Esophagus (tissue), 2 donors: Measurements from ENCODE around the gene SLC27A5. TPM values are rescaled to one million over a fixed set of nuclear protein-coding genes. Genes with fewer than 3 reads are reported as not detected.

Source experiments
- H3K27ac ChIP-seq, 2 donors: one replicate each; pipeline ENCODE4 v1.5.1; 2013; ENCODE audit warnings: low read depth in 2 of 2, mild to moderate bottlenecking in 2 of 2, inconsistent platforms in 1 of 2, low read length in 1 of 2, moderate library complexity in 1 of 2
- H3K27me3 ChIP-seq, 2 donors: one replicate each; pipeline ENCODE4 v1.6.1; 2013; ENCODE audit warnings: low read length in 2 of 2, control low read depth in 1 of 2, mild to moderate bottlenecking in 1 of 2; ENCODE audit not compliant: insufficient read depth in 2 of 2, control insufficient read depth in 1 of 2
- H3K36me3 ChIP-seq, 2 donors: one replicate each; pipeline ENCODE4 v1.6.1; 2013; ENCODE audit warnings: low read length in 1 of 2; ENCODE audit not compliant: control insufficient read depth in 2 of 2, insufficient read depth in 2 of 2
- H3K4me1 ChIP-seq, 2 donors: one replicate each; pipeline ENCODE4 v1.6.1; 2013; ENCODE audit warnings: low read length in 1 of 2; ENCODE audit not compliant: control insufficient read depth in 2 of 2, insufficient read depth in 2 of 2
- H3K4me3 ChIP-seq, 2 donors: one replicate each; pipeline ENCODE4 v1.5.1; 2013; ENCODE audit warnings: low read length in 2 of 2, mild to moderate bottlenecking in 2 of 2, low read depth in 1 of 2, moderate library complexity in 1 of 2
- H3K9me3 ChIP-seq, 2 donors: one replicate each; pipeline ENCODE4 v1.6.1; 2013; ENCODE audit warnings: mild to moderate bottlenecking in 2 of 2, low read depth in 1 of 2, low read length in 1 of 2, moderate library complexity in 1 of 2; ENCODE audit not compliant: control insufficient read depth in 2 of 2, insufficient read depth in 1 of 2
- WGBS, 2 donors: extraction: QIAGEN DNeasy Blood & Tissue Kit; methylation state at CpG; one replicate each; pipeline ENCODE4 v1.1.7; 2013; 5-methylcytosine and 5-hydroxymethylcytosine counted together
- polyA plus RNA-seq, 2 donors: library from polyadenylated mRNA; stranded (reverse); fragments of 200-250 nt; gene quantifications; one replicate each; pipeline ENCODE4 v1.2.3, GENCODE V29; 2013
- donor health status: healthy with polysubstance abuse.
- donor health status: Bipolar disorder and iron deficiency.

The SLC27A5 gene
- polyA plus RNA-seq, 2 donors, result 7.0 to 7.2 TPM

- 55 to 61% methylated on average over 10 of the region's 10 CpGs for WGBS, 2 donors
- Histone ChIP-seq H3K4me3 (peak overlapping the region in 1 of 2 donors; percentile 80), H3K4me1 (peaks cover 2 to 35% of the 10 kb centered on the region in 2 donors), H3K27ac (peak overlapping the region in 1 of 2 donors; percentile 100), H3K36me3 (peaks cover 8 to 26% of the 10 kb centered on the region in 2 donors), H3K9me3 (no peaks in the 10 kb centered on the region), H3K27me3 (no peaks in the 10 kb centered on the region)
Measured at GRCh38 chr19:58556622-58557220, 44.9 kb upstream of the SLC27A5 start.

GRCh38 chr19:58555920-58556621 lies 44.3 kb upstream of the SLC27A5 start:
- peak overlapping the region; percentile 93 to 100 for H3K27ac ChIP-seq
- no peaks in the 10 kb centered on the region for H3K27me3 ChIP-seq
- H3K4me3 ChIP-seq, result no peak overlapping the region
- 77 to 80% methylated on average over 16 of the region's 16 CpGs for WGBS, 2 donors
- H3K4me1 ChIP-seq, result peaks cover 0 to 30% of the 10 kb centered on the region in 2 donors
- H3K9me3 ChIP-seq, result no peaks in the 10 kb centered on the region
- peaks cover 14 to 32% of the 10 kb centered on the region in 2 donors for H3K36me3 ChIP-seq

GRCh38 chr19:58555369-58555885 lies 43.6 kb upstream of the SLC27A5 start:
- H3K36me3 ChIP-seq, result peaks cover 20 to 39% of the 10 kb centered on the region in 2 donors
- H3K4me1 ChIP-seq, result peaks cover 0 to 30% of the 10 kb centered on the region in 2 donors
- H3K4me3 ChIP-seq, result peak overlapping the region; percentile 75 to 92
- no peaks in the 10 kb centered on the region for H3K9me3 ChIP-seq
- 41 to 47% methylated on average over 4 of the region's 4 CpGs for WGBS, 2 donors
- H3K27ac ChIP-seq, result peak overlapping the region; percentile 93 to 99
- no peaks in the 10 kb centered on the region for H3K27me3 ChIP-seq

- H3K4me3 ChIP-seq, result peak within 1 kb of the TSS; percentile 75 to 92
- WGBS, 2 donors, result 0 to 1% methylated on average over 59 to 69 of the region's 69 CpGs
- no peaks in the 10 kb centered on the region for H3K27me3 ChIP-seq
- peaks cover 23 to 45% of the 10 kb centered on the region in 2 donors for H3K36me3 ChIP-seq
- H3K27ac ChIP-seq, result peak within 1 kb of the TSS; percentile 93 to 99
- H3K9me3 ChIP-seq, result no peaks in the 10 kb centered on the region
- peaks cover 0 to 27% of the 10 kb centered on the region in 2 donors for H3K4me1 ChIP-seq
Measured at GRCh38 chr19:58554494-58555368, 42.9 kb upstream of the SLC27A5 start, which contains the start of gene CHMP2A. CHMP2A (minus strand) TSS chr19:58555105; CDS start chr19:58554212, 893 bp downstream.

- Histone ChIP-seq H3K4me1 (peaks cover 0 to 25% of the 10 kb centered on the region in 2 donors), H3K36me3 (peaks cover 28 to 53% of the 10 kb centered on the region in 2 donors), H3K4me3 (peak overlapping the region; percentile 75 to 92), H3K9me3 (no peaks in the 10 kb centered on the region), H3K27me3 (no peaks in the 10 kb centered on the region), H3K27ac (peak overlapping the region; percentile 93 to 99)
- WGBS, 2 donors, result 27 to 30% methylated on average over 18 of the region's 18 CpGs
Measured at GRCh38 chr19:58553799-58554493, 42.2 kb upstream of the SLC27A5 start.

GRCh38 chr19:58552655-58553054 lies 40.9 kb upstream of the SLC27A5 start:
- peaks cover 0 to 26% of the 10 kb centered on the region in 2 donors for H3K4me1 ChIP-seq
- 85 to 90% methylated on average over 2 of the region's 2 CpGs for WGBS, 2 donors
- H3K9me3 ChIP-seq, result no peaks in the 10 kb centered on the region
- H3K27me3 ChIP-seq, result no peaks in the 10 kb centered on the region
- peaks cover 36 to 66% of the 10 kb centered on the region in 2 donors for H3K36me3 ChIP-seq
- no peak overlapping the region for H3K27ac ChIP-seq
- H3K4me3 ChIP-seq, result no peak overlapping the region

GRCh38 chr19:58551577-58552471 lies 40.0 kb upstream of the SLC27A5 start:
- Histone ChIP-seq H3K4me1 (peaks cover 0 to 27% of the 10 kb centered on the region in 2 donors), H3K27ac (no peak overlapping the region), H3K36me3 (peaks cover 40 to 73% of the 10 kb centered on the region in 2 donors), H3K9me3 (no peaks in the 10 kb centered on the region), H3K4me3 (no peak overlapping the region), H3K27me3 (no peaks in the 10 kb centered on the region)
- 94 to 95% methylated on average over 18 of the region's 18 CpGs for WGBS, 2 donors

- WGBS, 2 donors, result 42 to 56% methylated on average over 1 of the region's 1 CpG
- H3K4me1 ChIP-seq, result peaks cover 5 to 26% of the 10 kb centered on the region in 2 donors
- H3K27ac ChIP-seq, result no peak overlapping the region
- peaks cover 40 to 67% of the 10 kb centered on the region in 2 donors for H3K36me3 ChIP-seq
- H3K4me3 ChIP-seq, result no peak overlapping the region
- H3K9me3 ChIP-seq, result no peaks in the 10 kb centered on the region
- H3K27me3 ChIP-seq, result no peaks in the 10 kb centered on the region
Measured at GRCh38 chr19:58551123-58551497, 39.3 kb upstream of the SLC27A5 start.
